HG03196 (cell line): ENCODE measurements around the gene IL21R.
A peak's percentile ranks its signal among the peaks of the same experiment; 100 is the strongest.
"Not testable (repeated sequence)": the region's sequence is repeated elsewhere in the genome, so short reads cannot be mapped to it uniquely, and the experiment has no call there.

Source experiments
- ATAC-seq: cut with Tn5 transposase; IDR thresholded peaks from one replicate; pipeline ENCODE4 v1.9.1; 2021; ENCODE audit not compliant: unreplicated experiment

IL21R gene

DNA sequence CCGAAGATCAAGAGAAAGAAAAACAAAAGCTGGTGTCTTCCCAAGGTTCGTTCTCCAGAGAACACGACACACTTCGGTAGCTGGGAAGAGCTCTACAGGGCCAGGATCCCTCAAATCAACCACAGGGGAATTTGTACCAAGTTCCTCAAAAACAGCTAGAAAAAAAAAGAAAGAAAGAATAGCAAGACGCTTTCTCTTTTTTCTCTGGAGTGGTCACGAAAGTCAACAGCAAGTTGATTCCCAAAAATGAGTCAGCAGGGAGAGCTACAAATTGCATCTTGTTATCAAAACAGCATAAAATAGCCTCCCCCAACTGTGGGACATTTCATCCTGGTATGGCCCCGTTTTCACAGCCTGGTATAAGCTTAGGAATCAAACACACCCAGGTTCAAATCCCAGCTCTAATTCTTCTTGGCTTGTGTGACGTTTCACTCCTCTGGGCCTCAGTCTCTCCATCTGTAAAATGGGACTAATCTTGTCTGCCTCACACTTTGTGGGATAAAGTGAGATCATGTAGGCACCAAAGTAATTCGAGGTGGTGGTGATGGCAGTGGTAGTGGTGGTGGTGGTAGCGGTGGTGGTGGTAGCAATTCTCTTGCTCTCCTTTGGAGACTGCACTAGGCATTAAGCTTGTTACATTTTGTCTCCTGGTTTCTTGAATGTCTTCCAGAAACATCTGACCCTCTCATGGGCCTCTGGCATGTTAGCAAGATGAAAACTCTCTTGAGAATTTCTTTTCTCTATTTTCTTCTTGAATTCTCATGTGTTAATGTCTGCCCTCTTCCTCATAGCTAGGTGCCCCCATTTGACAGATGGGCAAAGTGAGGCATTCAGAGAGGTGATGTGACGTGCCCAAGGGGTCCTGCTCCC lies 988 bp upstream of the IL21R start:
- no peak for ATAC-seq

DNA sequence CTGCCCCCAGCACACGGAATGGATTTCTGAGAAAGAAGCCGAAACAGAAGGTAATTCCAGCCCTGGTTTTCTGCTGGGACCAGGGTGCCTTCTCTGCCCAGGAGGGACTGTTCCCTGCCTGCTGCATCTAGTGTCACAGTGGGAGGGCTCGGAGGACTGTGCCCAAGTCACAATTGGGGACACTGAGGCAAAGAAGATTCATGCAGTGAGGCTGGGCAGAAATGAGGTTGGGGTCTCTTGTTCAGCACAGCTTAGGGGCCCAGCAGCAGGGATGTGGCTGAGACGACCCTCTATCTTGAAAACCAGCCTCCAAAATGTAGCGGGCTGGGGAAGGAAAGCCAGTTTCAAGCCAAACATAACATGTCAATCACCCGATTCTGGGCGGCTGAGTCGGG lies 592 bp downstream of the IL21R start:
- ATAC-seq: no peak

DNA sequence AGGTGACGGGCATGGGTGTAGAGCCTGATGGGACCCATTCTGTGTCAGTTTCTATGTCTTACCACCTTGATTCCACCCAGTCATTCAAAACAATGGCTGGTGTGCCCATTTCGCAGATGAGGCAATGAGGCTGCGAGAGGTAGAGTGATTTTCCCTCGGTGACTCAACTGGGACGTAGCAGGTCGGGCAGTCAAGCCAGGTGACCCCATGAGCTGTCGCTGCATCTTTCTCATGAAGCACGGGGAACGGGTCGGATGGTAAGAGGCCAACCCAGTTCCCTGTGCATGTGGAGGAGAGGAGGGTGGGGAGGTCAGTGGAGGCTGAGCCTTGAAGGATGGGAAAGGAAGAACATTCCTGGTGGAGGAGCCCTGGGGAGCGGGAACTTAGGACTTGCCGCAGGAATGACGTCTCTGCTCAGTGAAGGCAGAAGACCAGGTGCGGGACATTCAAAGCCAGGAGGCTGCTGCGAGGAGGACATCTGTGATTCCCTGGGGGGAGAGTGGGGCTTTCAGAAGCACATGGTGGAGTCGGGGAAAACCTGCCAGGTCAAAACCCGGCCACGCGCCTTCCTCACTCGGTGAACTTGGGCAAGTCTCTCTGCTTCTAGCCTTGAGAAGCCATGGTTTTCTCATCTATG lies 1.1 kb downstream of the IL21R start:
- ATAC-seq: no peak

DNA sequence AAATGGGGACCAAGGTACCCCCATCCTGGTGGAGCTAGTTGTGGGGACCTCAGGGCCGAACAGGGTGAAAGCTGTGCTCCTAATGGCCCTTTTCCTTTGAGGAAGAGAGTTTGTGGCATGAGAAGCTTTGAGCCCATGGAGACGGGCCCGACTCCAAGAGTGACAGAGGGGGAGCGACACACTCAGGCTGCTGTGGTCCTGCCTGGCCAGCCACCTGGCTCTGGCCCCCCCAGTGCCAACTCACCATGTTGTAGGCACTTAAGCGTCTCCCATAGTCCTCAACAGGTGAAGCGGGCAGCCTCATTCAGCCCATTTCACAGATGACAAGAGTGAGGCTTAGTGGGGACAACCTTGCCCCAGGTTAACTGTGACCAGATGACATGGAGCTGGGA lies 1.6 kb downstream of the IL21R start:
- no peak for ATAC-seq

DNA sequence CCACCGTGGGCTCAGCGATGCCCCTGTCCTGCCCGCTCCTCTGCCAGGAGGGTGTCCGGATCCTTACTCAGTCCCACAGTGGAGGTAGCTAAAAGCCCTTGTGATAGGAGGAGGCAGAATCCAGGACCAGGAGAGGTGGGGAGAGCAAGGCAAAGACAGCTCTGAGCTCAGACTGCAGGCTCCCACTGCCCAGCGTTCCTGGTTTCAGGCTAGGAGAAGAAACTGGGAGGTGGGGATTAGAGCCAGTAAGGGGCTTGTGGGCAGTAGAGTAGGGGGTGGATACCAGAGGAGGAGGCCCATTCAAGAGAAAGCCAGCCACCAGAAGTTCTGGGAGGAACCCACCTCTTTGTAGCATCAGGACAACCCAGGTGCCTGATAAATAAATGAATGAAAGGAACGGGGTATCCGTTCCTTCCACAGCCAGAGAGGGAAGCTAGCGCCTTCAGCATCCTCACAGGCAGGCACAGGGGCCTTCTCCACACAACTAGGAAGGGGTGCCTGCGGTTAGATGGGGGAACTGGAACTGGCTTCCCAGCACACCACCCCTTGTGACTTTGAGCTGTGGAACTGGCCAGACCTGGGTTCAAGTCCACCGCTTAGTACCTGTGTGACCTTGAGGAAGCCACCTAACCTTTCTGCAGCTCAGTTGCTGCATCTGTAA lies 2.3 kb downstream of the IL21R start:
- ATAC-seq: no peak

DNA sequence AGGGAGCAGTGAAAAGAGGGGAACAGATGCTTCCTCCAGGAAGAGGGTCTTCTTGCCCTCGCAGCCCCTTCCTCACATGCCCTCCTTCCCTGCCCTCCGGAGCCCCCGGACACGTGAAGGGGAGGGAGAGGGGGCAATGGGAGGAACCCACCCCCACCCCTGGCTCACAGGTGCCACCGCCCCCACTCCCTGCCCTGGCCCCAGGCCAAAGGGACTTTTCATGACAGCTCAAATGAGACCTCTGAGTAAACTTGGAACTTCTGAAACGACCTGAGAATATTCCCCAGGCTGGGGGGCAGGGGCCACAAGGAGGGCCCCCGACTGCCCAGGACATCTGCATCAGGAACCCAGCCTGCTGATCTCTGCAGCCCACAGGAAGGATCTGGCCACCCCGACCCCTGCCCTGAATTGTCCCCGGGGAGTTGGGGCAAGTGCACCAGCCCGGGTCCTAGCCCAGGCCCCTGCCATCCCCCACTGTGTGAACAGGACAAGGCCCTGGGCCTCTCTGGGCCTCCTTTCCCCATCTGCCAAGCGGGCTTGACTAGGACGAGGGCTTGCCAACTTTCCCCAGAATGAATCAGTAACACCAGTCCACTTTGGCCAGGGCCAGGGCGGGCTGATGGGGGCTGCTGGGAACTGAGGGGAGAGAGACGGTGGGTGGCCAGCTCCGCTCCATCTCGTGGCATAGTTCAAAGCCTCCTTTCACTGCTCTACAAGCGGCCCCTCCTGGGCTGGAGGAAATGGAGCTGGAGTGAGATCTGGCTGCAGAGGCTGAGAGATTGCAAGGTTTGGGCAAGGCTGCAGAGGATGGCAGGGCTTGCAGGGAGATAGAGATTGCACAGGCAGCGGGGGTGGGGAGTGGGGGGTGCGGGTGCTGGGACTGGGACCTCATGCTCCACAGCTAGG lies 3.8 kb downstream of the IL21R start:
- no peak for ATAC-seq

DNA sequence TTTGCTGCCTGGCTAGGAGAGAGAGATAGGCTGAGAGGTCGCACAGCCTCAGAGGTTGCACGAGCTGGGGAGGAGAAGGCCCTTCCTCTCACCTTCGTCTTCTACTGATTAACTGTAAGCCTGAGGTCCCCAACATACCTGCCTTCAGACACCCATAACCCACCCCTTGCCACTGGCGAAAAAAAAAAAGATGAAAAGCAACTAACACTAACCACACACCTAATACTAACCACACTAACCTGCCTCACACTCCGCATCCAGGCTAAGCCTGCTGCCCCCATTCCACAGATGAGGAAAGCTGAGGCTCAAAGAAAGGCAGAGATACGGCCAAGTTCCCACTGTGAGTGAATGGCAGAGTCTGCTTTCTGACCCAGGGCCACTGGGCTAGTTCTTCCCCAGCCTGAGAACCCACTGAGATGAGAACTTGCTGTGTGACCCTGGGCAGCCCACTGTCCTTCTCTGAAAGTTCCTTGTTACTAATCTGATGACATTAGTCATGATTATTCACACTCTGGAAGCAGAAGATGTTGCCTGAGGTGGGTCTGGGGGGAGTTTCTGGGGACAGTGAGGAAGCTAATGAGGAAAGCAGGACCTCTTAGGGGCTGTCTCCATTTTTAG lies 4.6 kb downstream of the IL21R start:
- ATAC-seq: no peak

DNA sequence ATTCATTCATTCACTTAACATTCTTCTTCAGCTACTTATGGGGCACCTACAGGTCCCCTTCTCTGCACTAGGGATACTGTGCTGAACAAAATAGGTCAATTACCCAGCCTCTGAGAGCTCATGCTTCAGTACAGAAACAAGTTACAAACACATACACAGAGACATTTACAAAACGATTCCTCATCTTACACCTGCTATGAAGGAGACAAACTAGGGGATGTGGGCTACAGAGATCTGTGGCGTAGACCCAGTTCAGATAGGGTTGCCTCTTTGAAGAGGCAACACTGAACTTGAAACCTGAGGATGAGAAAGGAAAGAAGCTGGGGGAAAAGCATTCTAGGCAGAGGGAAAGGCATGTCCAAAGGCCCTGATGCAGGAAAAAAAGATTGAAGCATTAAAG lies 5.2 kb downstream of the IL21R start:
- ATAC-seq: no peak

DNA sequence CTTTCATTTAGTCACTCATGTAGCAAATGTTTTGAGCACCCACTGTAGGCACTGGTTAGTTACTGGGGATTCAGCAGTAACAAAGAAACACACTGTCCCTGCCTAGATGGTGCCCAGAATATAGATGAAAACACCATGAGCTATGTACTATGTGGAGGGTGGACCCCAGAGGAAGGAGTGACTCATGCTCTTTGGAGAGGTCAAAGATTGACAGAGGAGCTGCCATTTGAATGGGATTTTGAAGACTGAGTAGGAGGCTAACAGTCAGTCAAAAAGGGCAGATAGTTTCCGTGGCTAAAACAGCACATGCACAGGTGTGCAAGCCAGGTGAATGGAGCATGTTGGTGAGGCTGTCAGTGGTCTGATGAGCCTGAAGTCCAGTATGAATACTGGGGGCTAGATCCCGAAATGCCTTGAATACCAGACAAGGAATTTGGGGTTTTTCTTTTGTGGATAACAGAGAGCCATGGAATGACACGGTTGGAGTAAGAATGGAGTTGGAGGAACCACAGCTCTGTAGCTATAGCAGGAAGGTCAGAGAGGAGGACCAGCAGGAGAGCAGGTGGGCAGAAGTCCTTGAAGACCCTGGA lies 6.1 kb downstream of the IL21R start:
- ATAC-seq: peak; percentile 44

DNA sequence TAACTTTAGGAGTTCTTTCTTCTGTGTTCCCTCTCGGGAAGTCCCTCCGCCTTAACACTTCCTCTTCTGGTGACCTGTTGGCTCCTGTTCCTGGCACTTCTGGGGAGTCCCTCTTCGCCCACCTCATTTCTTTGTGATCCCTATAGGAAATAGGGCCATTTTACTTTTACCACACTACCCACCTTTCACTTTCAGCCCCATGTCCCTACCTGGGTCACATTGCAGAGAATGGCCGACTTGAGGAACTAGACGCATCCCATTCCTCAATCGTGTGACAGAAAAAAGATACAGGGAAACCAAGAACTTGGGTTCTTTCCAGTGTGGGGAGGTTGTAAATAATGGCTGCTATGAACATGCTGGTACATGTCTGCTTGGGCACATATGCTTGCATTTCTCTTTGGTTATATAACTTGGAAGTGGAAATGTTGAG lies 6.6 kb downstream of the IL21R start:
- no peak for ATAC-seq

DNA sequence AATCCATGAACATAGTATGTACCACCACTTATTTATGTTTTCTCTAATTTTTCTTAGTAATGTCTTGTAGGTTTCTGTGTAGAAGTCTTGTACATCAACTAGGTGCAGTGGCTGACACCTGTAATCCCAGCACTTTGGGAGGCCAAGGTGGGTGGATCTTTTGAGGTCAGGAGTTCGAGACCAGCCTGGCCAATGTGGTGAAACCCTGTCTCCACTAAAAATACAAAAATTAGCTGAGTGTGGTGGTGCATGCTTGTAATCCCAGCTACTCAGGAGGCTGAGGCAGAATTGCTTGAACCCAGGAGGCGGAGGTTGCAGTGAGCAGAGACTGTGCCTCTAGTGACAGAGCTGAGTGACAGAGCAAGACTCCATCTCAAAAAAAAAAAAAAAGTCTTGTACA lies 8.0 kb downstream of the IL21R start:
- not testable (repeated sequence) for ATAC-seq

DNA sequence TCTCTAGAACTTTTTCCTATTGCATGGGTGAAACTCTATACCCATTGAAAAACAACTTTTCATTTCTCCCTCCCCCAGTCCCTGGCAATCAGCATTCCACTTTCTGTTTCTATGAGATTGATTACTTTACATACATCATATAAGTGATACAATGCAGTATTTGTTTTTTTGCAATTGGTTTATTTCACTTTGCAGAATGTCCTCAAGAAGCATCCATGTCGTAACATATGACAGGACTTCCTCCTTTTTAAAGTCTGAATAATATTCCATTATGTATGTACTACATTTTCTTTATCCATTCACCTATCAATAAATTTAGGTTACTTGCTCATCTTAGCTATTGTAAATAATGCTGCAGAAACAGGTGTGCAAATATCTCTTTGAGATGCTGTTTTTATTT lies 8.8 kb downstream of the IL21R start:
- ATAC-seq: no peak

DNA sequence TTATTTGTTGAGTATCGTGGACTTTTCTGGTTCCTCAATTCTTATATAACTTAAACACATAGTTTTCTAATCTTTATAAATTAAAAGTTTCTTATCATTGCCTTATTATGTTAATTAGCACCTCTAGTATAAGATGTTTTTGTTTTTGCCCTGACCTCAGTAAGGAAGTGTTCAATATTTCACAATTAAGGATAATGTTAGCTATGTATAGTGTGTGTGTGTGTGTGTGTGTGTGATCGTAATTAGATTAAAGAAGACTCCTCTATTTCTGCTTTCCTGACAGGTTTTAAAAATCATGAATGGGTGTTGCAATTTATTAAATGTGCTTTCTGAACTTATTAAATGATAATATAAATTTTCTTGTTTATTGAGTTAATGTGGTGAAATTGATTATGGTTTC lies 12.0 kb downstream of the IL21R start:
- no peak for ATAC-seq

DNA sequence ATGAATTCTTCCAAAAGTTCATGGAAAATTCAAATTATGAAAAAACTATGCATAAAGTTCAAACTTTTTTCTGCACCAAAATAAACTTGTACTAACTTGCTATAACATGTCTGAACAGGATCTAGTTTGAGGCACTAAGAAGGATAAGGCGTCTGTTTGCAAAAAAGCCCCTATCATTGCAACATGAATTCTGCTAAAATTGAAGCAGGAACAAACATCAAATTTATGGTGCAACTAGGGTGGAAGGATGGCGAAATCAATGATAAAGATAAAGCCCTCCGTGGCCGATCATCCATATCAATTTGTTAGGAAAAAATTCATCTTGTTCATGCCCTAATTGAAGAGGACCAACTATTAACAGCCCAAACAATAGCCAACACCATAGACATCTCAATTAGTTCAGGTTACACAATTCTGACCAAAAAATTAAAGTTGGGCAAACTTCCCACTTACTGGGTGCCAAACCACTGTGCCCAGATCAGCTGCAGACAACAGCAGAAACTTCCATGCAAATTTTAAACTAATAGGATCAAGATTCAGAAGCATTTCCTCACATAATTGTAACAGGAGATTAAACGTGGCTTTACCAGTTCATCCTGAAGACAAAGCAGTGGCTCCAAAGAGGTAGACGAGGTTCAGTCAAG lies 12.9 kb downstream of the IL21R start:
- no peak for ATAC-seq

DNA sequence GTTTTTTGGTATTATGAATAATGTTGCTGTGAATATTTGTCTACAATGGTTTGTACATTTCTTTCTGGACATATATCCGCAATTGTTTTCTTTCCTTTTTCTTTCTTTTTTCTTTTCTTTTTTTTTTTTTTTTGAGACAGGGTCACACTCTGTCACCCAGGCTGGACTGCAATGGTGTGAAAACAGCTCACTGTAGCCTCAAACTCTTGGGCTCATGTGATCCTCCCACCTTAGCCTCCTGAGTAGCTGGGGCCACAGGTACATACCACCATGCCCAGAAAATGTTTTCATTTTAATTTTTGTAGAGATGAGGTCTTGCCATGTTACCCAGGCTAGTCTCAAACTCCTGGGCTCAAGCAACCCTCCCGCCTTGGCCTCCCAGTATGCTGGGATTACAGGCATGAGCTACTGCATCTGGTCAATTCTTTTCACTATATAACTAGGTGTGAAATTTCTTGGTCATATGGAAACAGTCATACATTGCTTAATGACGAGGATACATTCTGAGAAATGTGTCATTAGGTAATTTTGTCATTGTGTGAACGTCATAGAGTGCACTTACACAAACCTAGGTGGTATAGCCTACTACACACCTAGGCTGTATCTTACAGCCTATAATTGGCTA lies 15.2 kb downstream of the IL21R start:
- no peak for ATAC-seq

DNA sequence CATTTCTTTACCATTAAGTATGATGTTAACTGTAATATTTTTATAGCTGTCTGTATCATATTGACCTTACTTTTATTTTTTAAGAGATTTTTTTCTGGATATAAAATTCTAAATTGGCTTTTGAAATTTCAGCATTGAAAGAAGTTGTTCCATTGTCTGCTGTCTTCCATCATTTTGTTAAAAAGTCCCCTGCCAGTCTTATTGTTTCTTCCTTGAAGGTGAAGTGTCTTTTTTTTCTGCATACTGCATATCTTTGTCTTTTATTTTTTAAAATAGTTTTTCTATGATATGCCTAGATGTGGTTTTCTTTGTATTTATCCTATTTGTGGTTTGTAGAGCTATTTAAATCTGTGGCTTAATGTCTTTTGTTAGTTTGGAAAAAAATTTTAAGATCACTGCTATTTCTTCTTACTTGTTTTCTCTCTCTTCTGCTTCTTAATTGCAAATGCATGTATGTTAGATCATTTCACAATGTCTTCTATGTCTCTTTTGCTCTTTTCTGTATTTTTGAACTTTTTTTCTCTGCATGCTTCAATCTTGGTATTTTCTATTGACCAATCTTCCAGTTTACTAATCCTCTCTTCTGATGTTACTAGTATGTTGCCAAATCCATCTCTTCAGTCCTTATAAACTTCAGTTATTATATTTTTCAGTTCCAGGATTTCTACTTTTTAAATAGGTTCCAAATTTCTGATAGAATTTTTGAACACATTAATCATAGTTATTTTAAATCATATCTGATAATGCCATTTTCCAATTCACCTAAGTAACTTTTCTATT lies 20.2 kb downstream of the IL21R start:
- no peak for ATAC-seq

DNA sequence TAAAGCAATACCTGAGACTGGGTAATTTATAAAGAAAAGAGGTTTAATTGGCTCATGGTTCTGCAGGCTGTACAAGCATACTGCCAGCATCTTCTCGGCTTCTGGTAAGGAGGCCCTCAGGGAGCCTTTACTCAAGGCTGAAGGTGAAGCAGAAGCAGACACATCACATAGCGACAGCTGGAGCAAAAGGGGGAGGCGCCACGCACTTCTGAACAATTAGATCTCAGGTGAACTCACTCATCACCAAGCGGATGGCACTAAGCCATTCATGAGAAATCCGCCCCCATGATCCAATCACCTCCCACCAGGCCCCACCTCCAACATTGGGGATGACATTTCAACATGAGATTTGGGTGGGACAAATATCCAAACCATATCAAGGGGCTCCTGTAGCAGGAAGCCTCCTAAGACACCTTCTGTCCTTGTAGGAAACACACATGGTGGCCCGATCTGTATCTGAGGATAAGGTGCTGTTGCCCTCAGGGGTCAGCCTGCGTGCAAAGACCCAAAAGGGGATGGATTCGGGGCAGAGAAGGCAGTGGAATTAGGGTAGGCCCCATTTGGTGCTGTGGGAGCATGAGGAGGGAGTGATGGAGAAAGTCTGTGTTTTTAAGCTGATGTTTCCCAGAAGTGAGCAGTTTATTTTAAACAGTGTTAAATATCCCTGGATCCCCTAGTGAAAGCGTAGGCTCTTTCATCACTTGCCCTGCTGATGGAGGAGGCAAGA lies 23.0 kb downstream of the IL21R start:
- ATAC-seq: no peak

DNA sequence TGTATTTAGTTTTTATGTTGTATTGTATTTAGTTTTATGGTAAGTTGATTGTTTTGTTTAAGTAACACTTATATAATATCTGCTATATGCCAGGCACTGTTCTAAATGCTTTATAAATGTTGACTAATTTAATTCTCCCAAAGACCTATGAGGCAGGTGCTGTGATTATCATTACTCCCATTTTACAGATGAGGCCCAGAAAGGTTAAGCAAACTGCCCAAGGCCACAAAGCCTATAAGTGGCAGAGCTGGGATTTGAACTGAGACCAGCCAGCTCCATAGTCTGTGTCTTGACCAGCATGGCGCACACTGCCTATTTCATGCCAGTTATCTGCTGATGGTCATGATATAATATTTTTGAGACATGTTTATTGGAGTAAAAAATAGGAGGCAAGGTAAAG lies 24.0 kb downstream of the IL21R start:
- no peak for ATAC-seq
